BE2C (cell line): ENCODE results near the gene ITIH4.

ENCODE experiments used
- DNase-seq: peaks from one replicate; pipeline ENCODE4 v3.0.0-alpha.2; 2020
- H3K27me3 ChIP-seq: fragments of 250-450 bp; sonication (Bioruptor Pico); 2 replicates; pipeline ENCODE4 v1.5.1; 2020; ENCODE audit warnings: mild to moderate bottlenecking
- H3K36me3 ChIP-seq: fragments of 250-450 bp; sonication (Bioruptor Pico); 2 replicates; pipeline ENCODE4 v1.5.1; 2020; ENCODE audit warnings: mild to moderate bottlenecking
- H3K4me1 ChIP-seq: fragments of 250-450 bp; sonication (Bioruptor Pico); 2 replicates; pipeline ENCODE4 v1.5.1; 2020
- H3K4me3 ChIP-seq: 2 replicates; pipeline ENCODE4 v1.5.1; 2011; ENCODE audit warnings: low read depth, low read length
- H3K9me3 ChIP-seq: fragments of 250-450 bp; sonication (Bioruptor Pico); 2 replicates; pipeline ENCODE4 v1.5.1; 2020
- CTCF ChIP-seq: IDR thresholded peaks from 2 replicates; pipeline ENCODE4 v1.5.1; 2012; ENCODE audit warnings: mild to moderate bottlenecking, low read depth, low read length

ITIH4 gene

GRCh38 chr3:52771334-52771681 lies 59.2 kb downstream of the ITIH4 start:
- Histone ChIP-seq H3K27me3 (no peaks in the 10 kb centered on the region), H3K4me3 (peak overlapping the region; percentile 75), H3K4me1 (no peaks in the 10 kb centered on the region), H3K9me3 (no peaks in the 10 kb centered on the region), H3K36me3 (no peaks in the 10 kb centered on the region)
- TF ChIP-seq CTCF, result no peak
- DNase-seq, result no peak

GRCh38 chr3:52770496-52771333 lies 59.8 kb downstream of the ITIH4 start, which contains the start of gene NEK4:
NEK4 (minus strand) TSS chr3:52770940; CDS start chr3:52770746, 194 bp downstream.
- no peaks in the 10 kb centered on the region for H3K4me1 ChIP-seq
- H3K4me3 ChIP-seq, result peak within 1 kb of the TSS; percentile 75
- no peak for TF ChIP-seq CTCF
- peak; percentile 90 for DNase-seq
- H3K9me3 ChIP-seq, result no peaks in the 10 kb centered on the region
- no peaks in the 10 kb centered on the region for H3K36me3 ChIP-seq
- H3K27me3 ChIP-seq, result no peaks in the 10 kb centered on the region

GRCh38 chr3:52769786-52770455 lies 60.6 kb downstream of the ITIH4 start:
- no peaks in the 10 kb centered on the region for H3K4me1 ChIP-seq
- no peaks in the 10 kb centered on the region for H3K9me3 ChIP-seq
- DNase-seq, result no peak
- no peaks in the 10 kb centered on the region for H3K27me3 ChIP-seq
- TF ChIP-seq CTCF, result no peak
- H3K36me3 ChIP-seq, result no peaks in the 10 kb centered on the region
- peak overlapping the region; percentile 75 for H3K4me3 ChIP-seq

GRCh38 chr3:52763466-52763865 lies 67.0 kb downstream of the ITIH4 start:
- Histone ChIP-seq H3K27me3 (no peaks in the 10 kb centered on the region), H3K4me1 (no peaks in the 10 kb centered on the region)

More at GRCh38 chr3:52763466-52763865, 67.0 kb downstream of the ITIH4 start:
- Histone ChIP-seq H3K4me3 (no peak overlapping the region), H3K9me3 (no peaks in the 10 kb centered on the region), H3K36me3 (no peaks in the 10 kb centered on the region)
- DNase-seq, result no peak
- TF ChIP-seq CTCF, result no peak
